ENCODE results near the gene TBXA2R. TPM values are rescaled to one million over a fixed set of nuclear protein-coding genes. Genes with fewer than 3 reads are reported as not detected.

The TBXA2R gene
- polyA plus RNA-seq, 1 donor (not counting 4 experiments of a cell fraction or from before 2014, with no cell fraction given), result not detected

GRCh38 chr19:3655402-3656072 lies 48.9 kb upstream of the TBXA2R start:
- DNase-seq (ENCODE audit: low read depth, low spot score) (peak; percentile 36), FAIRE-seq (no peak)
- Histone ChIP-seq H3K9ac (ENCODE audit: control insufficient read depth, extremely low read depth, insufficient read depth, low read length) (peak overlapping the region; percentile 55), H4K20me1 (ENCODE audit: control insufficient read depth, extremely low read depth, insufficient read depth, low read length) (no peaks in the 10 kb centered on the region), H3K27ac (ENCODE audit: control insufficient read depth, insufficient read depth, low read length) (peak overlapping the region; percentile 42), H2AFZ (ENCODE audit: control insufficient read depth, low read length) (no peak overlapping the region), H3K36me3 (ENCODE audit: control insufficient read depth in 2 of 2, extremely low read depth in 1 of 2, insufficient read depth in 2 of 2, low read length in 2 of 2) (peaks cover 0 to 27% of the 10 kb centered on the region in 2 experiments), H3K4me3 (ENCODE audit: control insufficient read depth in 2 of 3, extremely low read depth in 1 of 3, insufficient read depth in 2 of 3, low read depth in 1 of 3, low read length in 3 of 3) (no peak overlapping the region), H3K9me3 (ENCODE audit: control insufficient read depth, low read depth, low read length) (no peaks in the 10 kb centered on the region), H3K27me3 (ENCODE audit: control insufficient read depth, extremely low read depth, insufficient read depth, low read length) (no peaks in the 10 kb centered on the region), H3K79me2 (ENCODE audit: control insufficient read depth, insufficient read depth, low read length) (no peaks in the 10 kb centered on the region), H3K4me2 (ENCODE audit: control insufficient read depth, extremely low read depth, insufficient read depth, low read depth, low read length) (no peak overlapping the region), H3K9me1 (ENCODE audit: control insufficient read depth, extremely low read depth, insufficient read depth, low read length) (no peaks in the 10 kb centered on the region), H3K4me1 (ENCODE audit: control insufficient read depth, extremely low read depth, insufficient read depth, low read length) (peaks cover 2% of the 10 kb centered on the region)
- dilution Hi-C loops (cut with MboI; ENCODE audit: extremely low pct_ligation_motif_present, low sequenced_read_pairs), result no loop called here
- no peak for TF ChIP-seq CTCF (optimal IDR thresholded peaks at IDR 0.05 in 1 of 3, IDR thresholded peaks at IDR 0.05 in 1 of 3, conservative IDR thresholded peaks at IDR 0.05 in 1 of 3; ENCODE audit: extremely low read depth in 1 of 3, insufficient read depth in 2 of 3, low read length in 3 of 3)

GRCh38 chr19:3653865-3654513 lies 47.3 kb upstream of the TBXA2R start:
- FAIRE-seq, result no peak
- dilution Hi-C loops (cut with MboI; ENCODE audit: extremely low pct_ligation_motif_present, low sequenced_read_pairs), result no loop called here
- H3K9me3 ChIP-seq (ENCODE audit: control insufficient read depth, low read depth, low read length), result no peaks in the 10 kb centered on the region

More at GRCh38 chr19:3653865-3654513, 47.3 kb upstream of the TBXA2R start:
- DNase-seq (ENCODE audit: low read depth, low spot score), result no peak
- Histone ChIP-seq H3K4me1 (ENCODE audit: control insufficient read depth, extremely low read depth, insufficient read depth, low read length) (peaks cover 2% of the 10 kb centered on the region), H3K9ac (ENCODE audit: control insufficient read depth, extremely low read depth, insufficient read depth, low read length) (no peak overlapping the region), H3K4me3 (ENCODE audit: control insufficient read depth in 2 of 3, extremely low read depth in 1 of 3, insufficient read depth in 2 of 3, low read depth in 1 of 3, low read length in 3 of 3) (no peak overlapping the region), H2AFZ (ENCODE audit: control insufficient read depth, low read length) (no peak overlapping the region), H3K4me2 (ENCODE audit: control insufficient read depth, extremely low read depth, insufficient read depth, low read depth, low read length) (no peak overlapping the region), H3K9me1 (ENCODE audit: control insufficient read depth, extremely low read depth, insufficient read depth, low read length) (no peaks in the 10 kb centered on the region), H3K36me3 (ENCODE audit: control insufficient read depth in 2 of 2, extremely low read depth in 1 of 2, insufficient read depth in 2 of 2, low read length in 2 of 2) (peaks cover 0 to 26% of the 10 kb centered on the region in 2 experiments), H4K20me1 (ENCODE audit: control insufficient read depth, extremely low read depth, insufficient read depth, low read length) (no peaks in the 10 kb centered on the region), H3K79me2 (ENCODE audit: control insufficient read depth, insufficient read depth, low read length) (no peaks in the 10 kb centered on the region), H3K27ac (ENCODE audit: control insufficient read depth, insufficient read depth, low read length) (no peak overlapping the region), H3K27me3 (ENCODE audit: control insufficient read depth, extremely low read depth, insufficient read depth, low read length) (no peaks in the 10 kb centered on the region)
- TF ChIP-seq CTCF (optimal IDR thresholded peaks at IDR 0.05 in 1 of 3, IDR thresholded peaks at IDR 0.05 in 1 of 3, conservative IDR thresholded peaks at IDR 0.05 in 1 of 3; ENCODE audit: extremely low read depth in 1 of 3, insufficient read depth in 2 of 3, low read length in 3 of 3) (peak in 2 of 3 experiments; percentile 17 to 34), EZH2 (IDR thresholded peaks at IDR 0.05; ENCODE audit: low read length) (no peak)

All from keratinocyte (primary cell).